ELR (cell line): ENCODE results near the gene CFAP251.

Experiments
- DNase-seq: peaks from one replicate; pipeline ENCODE4 v3.0.0-alpha.2; 2015; ENCODE audit warnings: low read depth

CFAP251 gene

GRCh38 chr12:121946313-121947025 lies 28.1 kb downstream of the CFAP251 start:
- DNase-seq = no peak

GRCh38 chr12:121947981-121948380 lies 29.6 kb downstream of the CFAP251 start:
- DNase-seq = no peak

DNA sequence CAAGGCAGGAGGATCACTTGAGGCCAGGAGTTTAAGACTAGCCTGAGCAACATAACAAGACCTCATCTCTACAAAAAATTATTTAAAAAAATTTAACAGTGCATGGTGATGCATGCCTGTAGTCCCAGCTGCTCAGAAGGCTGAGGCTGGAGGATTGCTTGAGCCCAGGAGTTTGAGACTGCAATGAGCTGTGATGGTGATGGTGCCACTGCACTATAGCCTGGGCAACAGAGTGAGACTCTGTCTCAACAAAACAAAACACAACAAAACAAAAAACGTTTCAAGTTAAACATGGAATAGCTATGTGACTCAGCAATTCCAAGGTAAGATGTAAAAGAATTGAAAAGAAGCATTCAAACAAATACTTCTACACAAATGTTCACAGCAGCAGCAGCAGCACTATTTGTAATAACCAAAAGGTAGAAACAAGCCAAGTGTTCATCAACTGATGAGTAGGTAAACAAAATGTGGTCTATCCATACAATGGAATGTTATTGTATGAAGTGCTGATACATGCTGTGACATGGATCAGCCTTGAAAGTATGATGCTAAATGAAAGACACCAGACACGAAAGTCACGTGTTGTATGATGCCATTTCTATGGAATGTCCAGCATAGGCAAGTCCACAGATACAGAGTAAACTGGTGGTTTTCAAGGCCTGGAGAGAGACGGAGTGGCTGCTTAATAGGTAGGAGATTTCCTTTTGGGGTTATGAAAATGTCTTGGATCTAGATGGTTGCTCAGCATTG lies 31.4 kb downstream of the CFAP251 start:
- DNase-seq = peak; percentile 95

GRCh38 chr12:121953117-121953692 lies 34.8 kb downstream of the CFAP251 start:
- DNase-seq = no peak

DNA sequence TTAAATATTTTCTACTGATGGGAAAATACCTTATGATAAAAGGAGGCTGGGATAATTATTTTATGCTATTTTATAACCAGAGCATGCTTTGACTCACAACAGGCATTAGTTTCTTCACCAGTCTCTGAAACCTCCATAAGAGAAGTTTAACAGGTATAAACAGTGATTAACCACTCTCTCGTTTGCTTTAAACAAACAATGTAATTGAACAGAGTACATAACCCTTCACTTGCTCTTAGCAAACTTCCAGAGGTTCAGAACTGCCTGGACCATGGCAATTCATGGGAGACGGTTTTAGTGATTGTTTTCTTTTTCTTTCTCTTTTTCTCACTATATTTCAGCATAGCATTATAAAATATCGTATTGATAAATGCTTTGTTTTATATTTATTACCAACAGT lies 35.3 kb downstream of the CFAP251 start:
- DNase-seq = no peak

DNA sequence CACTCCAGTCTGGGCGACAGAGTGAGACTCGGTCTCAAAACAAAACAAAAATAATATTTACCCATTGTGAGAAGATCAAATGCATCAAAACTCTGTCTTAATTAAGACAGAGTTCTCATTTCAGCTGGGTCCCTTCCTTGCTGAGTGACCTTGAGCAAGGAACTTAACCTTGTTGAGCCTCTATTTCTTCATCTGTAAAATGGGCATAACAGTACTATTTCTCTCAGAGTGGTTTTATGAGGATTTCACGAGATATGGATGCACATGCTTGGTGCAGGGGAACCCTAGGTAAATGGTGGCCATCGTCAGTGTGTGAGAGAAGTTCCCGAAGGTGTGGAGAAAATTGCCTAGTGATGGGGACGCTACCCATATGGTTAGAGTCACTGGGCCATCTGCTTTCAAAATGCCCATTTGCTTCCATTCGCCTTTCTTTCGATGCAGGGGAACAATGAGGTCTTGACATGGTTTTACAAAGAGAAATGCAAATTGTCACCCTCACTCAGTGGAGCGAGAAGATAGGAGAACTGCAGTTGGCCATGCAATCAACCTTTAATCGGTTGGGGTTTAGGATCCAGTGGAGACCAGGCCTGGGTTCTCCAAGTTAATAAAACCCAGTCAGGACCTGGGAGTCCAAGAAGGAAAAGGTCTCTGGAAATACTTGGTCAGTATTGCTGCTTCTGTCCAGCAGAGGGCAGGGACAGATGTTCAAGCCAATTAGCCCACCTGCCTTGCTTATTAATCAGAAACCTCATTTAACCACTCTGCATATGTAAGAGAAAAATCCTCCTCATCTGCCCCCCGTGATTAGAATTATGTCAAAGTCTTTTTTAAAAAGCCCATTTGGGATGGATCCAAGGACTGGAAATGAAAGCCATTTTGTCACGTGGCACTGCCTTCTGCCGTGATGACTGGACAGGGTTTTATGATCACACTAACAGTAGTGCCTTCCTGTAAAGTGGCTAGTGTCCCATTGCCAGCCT lies 37.2 kb downstream of the CFAP251 start:
- DNase-seq = peak; percentile 57

GRCh38 chr12:121957861-121958515 lies 39.6 kb downstream of the CFAP251 start:
- DNase-seq = no peak

DNA sequence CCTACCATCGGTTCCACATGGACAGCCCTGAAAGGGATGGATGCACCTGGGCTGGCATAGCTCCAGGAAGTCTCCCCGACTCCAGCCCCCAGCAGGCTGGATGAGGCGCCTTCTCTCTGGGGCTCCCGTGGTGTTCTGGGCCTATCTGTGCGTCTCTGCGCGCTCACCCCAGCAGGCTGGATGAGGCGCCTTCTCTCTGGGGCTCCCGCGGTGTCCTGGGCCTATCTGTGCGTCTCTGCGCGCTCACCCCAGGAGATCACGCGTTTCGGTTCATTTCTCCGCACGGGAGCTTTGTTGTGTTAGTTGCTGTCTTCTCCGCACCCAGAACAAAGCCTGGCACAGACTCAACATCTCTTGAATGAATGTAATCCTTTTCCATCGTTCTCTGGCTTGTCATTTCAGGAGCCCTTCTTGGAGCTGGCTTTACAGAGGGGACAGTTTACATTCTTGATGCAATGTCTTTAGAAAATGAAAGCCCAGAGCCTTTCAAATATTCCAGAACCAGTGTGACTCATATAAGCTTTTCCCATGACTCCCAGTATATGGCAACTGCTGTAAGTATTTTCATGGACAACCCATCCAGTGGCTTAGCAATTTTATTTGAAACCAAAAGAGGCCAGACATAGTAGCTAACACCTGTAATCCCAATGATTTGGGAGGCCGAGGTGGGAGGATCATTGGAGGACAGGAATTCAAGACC lies 40.3 kb downstream of the CFAP251 start:
- peak; percentile 38 for DNase-seq

- no peak for DNase-seq
Observed at GRCh38 chr12:121960541-121960940, 42.1 kb downstream of the CFAP251 start.

GRCh38 chr12:121961195-121961879 lies 42.9 kb downstream of the CFAP251 start:
- no peak for DNase-seq

DNA sequence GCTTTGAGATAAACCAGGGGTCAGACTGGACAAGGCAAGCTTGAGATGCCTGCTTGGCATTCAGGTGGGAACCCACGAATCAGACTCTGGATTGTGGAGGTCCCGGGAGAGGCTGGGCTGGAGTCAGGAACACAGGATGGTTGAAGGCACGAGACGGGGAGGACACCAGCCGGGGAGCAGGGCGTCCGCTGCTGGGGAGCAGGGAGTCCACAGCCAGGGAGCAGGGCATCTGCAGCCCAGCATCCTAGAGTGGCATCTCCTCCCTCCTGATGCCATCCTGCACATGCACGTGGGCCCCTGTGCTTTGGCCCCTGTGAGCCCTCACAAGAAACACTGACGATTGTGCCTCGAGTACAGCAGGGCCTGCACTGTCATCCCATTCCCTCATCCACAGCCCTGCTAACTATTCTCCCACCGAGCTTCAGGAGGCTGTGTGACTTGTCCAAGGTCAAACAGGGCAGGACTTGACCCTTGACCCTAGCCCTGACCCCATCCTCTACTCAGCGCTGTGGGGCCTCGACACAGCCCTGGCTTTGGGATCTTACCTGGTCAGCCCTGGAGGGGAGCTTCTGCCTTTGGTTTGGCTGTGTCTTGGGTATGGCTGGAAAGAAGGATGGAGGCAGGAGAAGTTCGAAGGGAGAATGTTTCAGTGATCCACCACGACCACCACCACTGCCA lies 45.1 kb downstream of the CFAP251 start:
- no peak for DNase-seq

DNA sequence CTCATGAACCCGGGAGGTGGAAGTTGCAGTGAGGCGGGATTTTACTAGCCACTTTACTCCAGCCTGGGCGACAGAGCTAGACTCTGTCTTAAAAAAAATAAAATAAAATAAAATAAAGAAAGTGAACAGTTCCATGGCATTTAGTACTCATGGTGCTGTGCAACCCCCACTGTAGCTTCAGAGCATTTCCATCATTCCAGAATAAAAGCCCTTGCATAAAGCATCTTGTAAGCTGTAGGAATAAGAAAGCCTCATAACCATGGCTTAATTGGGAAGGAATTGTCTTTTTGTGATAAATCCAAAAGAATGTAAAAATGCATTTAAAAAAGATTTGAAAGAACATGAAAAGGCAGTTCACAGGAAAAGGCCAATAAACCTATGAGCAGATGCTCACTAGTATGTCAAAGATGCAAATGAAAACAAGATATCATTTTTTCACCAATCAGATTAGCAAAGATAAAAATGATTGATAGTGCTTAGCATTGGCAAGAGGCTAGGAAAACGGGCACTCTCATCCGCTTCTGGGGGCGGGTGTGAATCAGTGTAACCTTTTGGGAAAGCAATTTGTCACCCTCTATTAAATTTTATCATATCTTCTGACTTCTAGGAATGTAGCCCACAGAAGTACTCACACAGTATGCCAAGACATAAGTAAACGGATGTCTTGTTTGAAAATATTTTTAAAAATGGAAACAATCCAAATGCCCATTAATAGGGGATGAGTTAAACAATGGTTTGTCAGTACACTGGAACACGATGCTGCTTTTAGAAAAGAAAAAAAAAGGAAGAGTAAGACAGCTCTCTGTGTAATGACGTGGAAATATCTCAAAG lies 46.6 kb downstream of the CFAP251 start:
- DNase-seq = peak; percentile 87

DNA sequence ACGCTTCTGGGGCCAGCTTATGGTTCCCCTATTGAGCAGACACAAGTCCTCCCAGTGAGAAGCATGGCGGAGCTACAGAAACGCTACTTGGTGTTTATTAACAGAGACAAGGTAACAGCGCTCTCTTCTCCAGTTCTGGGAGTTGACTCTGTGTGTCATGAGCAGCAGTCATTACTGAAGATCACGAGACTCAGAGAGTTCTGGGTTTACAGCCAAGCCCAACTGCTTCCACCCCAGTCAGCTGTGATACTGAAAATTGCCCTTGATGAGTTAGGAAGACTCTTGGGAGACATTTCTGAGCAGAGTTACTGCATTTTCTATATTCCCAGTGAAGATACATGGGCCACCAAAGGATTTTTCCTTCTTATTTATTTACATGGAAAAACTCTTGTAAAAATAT lies 48.6 kb downstream of the CFAP251 start:
- DNase-seq = no peak

DNA sequence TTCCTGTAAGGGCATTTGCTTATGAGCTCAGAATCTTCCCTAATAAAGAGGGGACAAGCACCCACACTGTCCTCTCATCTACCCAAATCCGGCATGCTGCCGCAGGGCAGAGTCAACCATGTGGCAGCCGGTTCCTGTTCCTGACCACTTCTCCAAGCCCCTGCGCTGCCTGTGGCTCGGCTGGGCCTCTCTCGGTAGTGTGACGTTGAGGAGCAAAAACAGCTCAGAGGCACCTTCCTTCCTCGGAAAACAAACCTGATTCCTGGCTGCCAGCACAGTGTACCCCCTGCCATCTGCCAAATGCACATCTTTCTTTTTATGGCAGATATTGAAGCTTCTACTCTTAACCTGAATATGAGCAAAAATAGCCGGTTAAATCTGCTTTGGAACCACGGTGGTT lies 50.5 kb downstream of the CFAP251 start:
- DNase-seq = no peak

GRCh38 chr12:121969726-121970125 lies 51.3 kb downstream of the CFAP251 start:
- DNase-seq = no peak

DNA sequence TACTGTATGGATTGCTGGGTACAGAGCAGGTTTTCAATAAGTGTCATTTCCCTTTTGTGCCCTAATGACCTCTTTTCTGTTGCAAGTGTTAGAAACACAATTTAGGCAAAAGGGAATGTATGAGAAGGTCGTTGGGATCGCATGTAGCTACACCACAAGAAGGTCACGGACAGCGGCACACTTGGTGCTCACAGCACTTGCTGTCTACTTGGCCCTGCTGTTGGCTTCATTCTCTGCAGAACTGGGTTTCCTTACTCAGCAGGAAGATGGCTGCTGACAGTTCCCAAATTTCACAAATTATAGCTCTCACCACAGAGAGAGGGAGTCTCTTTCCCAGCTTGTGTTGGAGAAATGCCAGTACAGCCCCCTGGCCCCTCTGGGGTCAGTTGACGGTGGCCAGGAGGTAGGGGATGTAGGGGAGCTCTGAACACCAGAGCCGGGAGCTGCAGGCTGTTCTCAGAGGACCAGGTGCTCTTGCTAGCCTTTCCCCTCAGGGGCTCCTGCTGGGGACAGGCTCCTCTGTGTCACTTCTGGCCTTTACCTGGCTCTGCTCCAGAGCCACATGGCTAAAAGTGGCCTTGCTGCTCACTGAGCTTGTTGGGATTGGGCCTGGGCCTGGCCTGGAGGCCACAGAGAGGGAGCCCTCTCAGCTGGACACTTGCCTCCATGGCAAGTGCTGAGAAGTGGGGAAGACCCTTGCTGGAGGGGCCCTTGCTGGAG lies 52.3 kb downstream of the CFAP251 start:
- no peak for DNase-seq

DNA sequence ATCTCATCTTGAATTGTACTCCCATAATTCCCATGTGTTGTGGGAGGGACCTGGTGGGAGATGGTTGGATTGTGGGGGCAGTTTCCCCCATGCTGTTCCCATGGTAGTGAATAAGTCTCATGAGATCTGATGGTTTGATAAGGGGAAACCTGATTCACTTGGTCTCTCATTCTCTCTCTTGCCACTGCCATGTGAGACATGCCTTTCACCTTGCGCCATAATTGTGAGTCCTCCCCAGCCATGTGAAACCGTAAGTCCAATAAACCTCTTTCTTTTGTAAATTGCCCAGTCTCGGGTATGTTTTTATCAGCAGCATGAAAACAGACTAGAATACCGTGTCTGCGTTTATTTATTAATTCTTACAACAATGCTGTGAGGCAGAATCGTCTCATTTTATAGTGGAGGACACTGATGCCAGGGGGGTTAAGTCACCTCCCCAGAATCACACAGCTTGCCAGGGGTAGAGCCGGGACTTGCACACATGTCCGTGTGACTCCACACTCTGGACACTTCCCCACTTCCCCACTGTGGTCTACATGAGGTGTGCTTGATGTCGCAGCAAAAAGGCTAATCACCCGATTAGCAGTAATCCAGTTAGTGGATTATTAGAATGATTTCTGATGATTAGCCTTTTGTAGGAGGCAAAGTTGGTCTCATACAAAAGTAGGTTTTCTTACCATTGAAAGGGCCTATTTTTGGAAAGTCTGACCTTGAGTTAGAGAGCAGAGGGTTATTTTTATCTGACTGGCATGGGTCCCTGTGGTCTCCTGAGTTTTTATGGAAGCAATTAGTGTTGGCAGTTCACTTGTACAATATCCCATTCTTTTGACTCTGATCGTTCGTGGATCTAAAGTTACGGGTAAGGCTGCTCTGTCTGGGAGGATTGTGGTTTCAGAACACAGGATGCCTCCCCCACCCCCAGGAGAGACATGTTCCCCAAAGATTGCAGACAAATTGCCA lies 55.9 kb downstream of the CFAP251 start:
- no peak for DNase-seq
